ENCODE data around the gene MBP. TPM values are rescaled to one million over a fixed set of nuclear protein-coding genes. Genes with fewer than 3 reads are reported as not detected.
A peak's percentile ranks its signal among the peaks of the same experiment; 100 is the strongest.

MBP gene
- total RNA-seq, 1 donor from 2014 or later = 2,463 TPM

- ATAC-seq (peak; percentile 94), DNase-seq (ENCODE audit: low spot score) (no peak)
- intact Hi-C loops (cut with DNase I) = no loop called here
Observed at GRCh38 chr18:76932026-76932819, 200.4 kb downstream of the MBP start.

- DNase-seq (ENCODE audit: low spot score) = no peak
- ATAC-seq = no peak
- intact Hi-C loops (cut with DNase I) = no loop called here
Observed at GRCh38 chr18:76931171-76931570, 201.4 kb downstream of the MBP start.

Other genes starting within 250 kb of the MBP start
- gene GALR1, start 117.1 kb upstream of the MBP start, total RNA-seq = 0.13 TPM